NT2/D1 (cell line): Measurements from ENCODE around the gene PFKP.

Experiments
- SUZ12 ChIP-seq: IDR thresholded peaks from 2 replicates; pipeline ENCODE4 v1.6.1; 2011; ENCODE audit not compliant: insufficient read length, insufficient read depth; ENCODE audit errors: extremely low read depth
- YY1 ChIP-seq: IDR thresholded peaks from 2 replicates; pipeline ENCODE4 v1.6.1; 2011; ENCODE audit not compliant: insufficient read length, insufficient read depth

- TF ChIP-seq YY1 (no peak), SUZ12 (no peak)
These were observed 67.7 kb downstream of the PFKP start for GRCh38 chr10:3135006-3135405.
